ENCODE measurements around the gene TOPORS.

DNA sequence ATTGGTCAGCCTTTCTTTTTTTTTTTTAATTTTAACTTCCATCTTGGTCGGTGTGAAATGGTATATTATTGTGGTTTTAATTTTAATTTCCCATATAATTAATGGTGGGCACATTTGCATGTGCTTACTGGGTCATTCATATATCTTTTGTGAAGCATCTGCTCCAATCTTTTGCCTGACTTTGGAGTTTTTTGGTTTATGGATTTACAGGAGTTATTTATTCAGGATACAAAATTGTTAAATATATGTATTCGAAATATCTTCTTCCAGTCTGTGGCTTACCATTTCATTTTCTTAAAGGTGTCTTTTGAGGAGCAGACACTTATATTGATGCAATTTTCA is 25.7 kb downstream of the TOPORS start:
- TF ChIP-seq CTCF (IDR thresholded peaks at IDR 0.05; ENCODE audit: low read length) (no peak), EZH2 (IDR thresholded peaks at IDR 0.05; ENCODE audit: borderline replicate concordance, low read length) (no peak)
